Measurements from ENCODE around the gene SEC14L6. TPM values are rescaled to one million over a fixed set of nuclear protein-coding genes. Genes with fewer than 3 reads are reported as not detected.

Gene SEC14L6
- total and polyA plus RNA-seq, 3 experiments from 2014 or later = 0.18 TPM; not detected in 2

Other genes with a start within 250 kb of the SEC14L6 start
- 10 to 100 TPM; 14.7 to 17.3 TPM for gene TBC1D10A, start 219.8 kb downstream of the SEC14L6 start, total RNA-seq
- 55.2 TPM for gene TBC1D10A, start 219.8 kb downstream of the SEC14L6 start, polyA plus RNA-seq
- gene SF3A1, start 189.8 kb downstream of the SEC14L6 start, total RNA-seq = 100 to 1,000 TPM; 235 to 241 TPM
- gene SF3A1, start 189.8 kb downstream of the SEC14L6 start, polyA plus RNA-seq = 139 TPM
- gene CCDC157, start 189.7 kb downstream of the SEC14L6 start, total RNA-seq = 1 to 10 TPM; 2.7 to 2.9 TPM
- 1.4 TPM for gene CCDC157, start 189.7 kb downstream of the SEC14L6 start, polyA plus RNA-seq
- gene RNF215, start 159.3 kb downstream of the SEC14L6 start, total RNA-seq = 1 to 10 TPM; 6.3 to 7.9 TPM
- gene RNF215, start 159.3 kb downstream of the SEC14L6 start, polyA plus RNA-seq = 0.22 TPM
- gene SEC14L2, start 149.7 kb downstream of the SEC14L6 start, total RNA-seq = 1 to 10 TPM; 4.4 to 4.9 TPM
- gene SEC14L2, start 149.7 kb downstream of the SEC14L6 start, polyA plus RNA-seq = 4.6 TPM
- gene MTFP1, start 121.0 kb downstream of the SEC14L6 start, total RNA-seq = 100 to 1,000 TPM; 104 to 110 TPM
- 43.1 TPM for gene MTFP1, start 121.0 kb downstream of the SEC14L6 start, polyA plus RNA-seq
- not detected for gene SEC14L3, start 74.7 kb downstream of the SEC14L6 start, total RNA-seq
- not detected for gene SEC14L3, start 74.7 kb downstream of the SEC14L6 start, polyA plus RNA-seq
- not detected for gene SEC14L4, start 41.0 kb downstream of the SEC14L6 start, total RNA-seq
- gene SEC14L4, start 41.0 kb downstream of the SEC14L6 start, polyA plus RNA-seq = not detected
- under 1 TPM; 0.13 to 0.31 TPM for gene GAL3ST1, start 27.9 kb upstream of the SEC14L6 start, total RNA-seq
- 0.13 TPM for gene GAL3ST1, start 27.9 kb upstream of the SEC14L6 start, polyA plus RNA-seq
- gene PES1, start 45.2 kb upstream of the SEC14L6 start, total RNA-seq = 100 to 1,000 TPM; 186 to 187 TPM
- gene PES1, start 45.2 kb upstream of the SEC14L6 start, polyA plus RNA-seq = 46.5 TPM
- gene TCN2, start 60.4 kb upstream of the SEC14L6 start, total RNA-seq = under 1 TPM; 0.11 to 0.28 TPM
- gene TCN2, start 60.4 kb upstream of the SEC14L6 start, polyA plus RNA-seq = 0.63 TPM
- 1 to 10 TPM; 7.1 to 8.4 TPM for gene SLC35E4, start 89.0 kb upstream of the SEC14L6 start, total RNA-seq
- gene SLC35E4, start 89.0 kb upstream of the SEC14L6 start, polyA plus RNA-seq = 3.3 TPM
- 10 to 100 TPM; 11.4 to 12.5 TPM for gene DUSP18, start 121.1 kb upstream of the SEC14L6 start, total RNA-seq
- 12.3 TPM for gene DUSP18, start 121.1 kb upstream of the SEC14L6 start, polyA plus RNA-seq
- under 1 TPM; 0.66 to 0.74 TPM for gene OSBP2, start 148.1 kb upstream of the SEC14L6 start, total RNA-seq
- gene OSBP2, start 148.1 kb upstream of the SEC14L6 start, polyA plus RNA-seq = 0.74 TPM